Measurements from ENCODE around the gene TDG.
"Not testable (repeated sequence)": the region's sequence is repeated elsewhere in the genome, so short reads cannot be mapped to it uniquely, and the experiment has no call there.

The TDG gene

DNA sequence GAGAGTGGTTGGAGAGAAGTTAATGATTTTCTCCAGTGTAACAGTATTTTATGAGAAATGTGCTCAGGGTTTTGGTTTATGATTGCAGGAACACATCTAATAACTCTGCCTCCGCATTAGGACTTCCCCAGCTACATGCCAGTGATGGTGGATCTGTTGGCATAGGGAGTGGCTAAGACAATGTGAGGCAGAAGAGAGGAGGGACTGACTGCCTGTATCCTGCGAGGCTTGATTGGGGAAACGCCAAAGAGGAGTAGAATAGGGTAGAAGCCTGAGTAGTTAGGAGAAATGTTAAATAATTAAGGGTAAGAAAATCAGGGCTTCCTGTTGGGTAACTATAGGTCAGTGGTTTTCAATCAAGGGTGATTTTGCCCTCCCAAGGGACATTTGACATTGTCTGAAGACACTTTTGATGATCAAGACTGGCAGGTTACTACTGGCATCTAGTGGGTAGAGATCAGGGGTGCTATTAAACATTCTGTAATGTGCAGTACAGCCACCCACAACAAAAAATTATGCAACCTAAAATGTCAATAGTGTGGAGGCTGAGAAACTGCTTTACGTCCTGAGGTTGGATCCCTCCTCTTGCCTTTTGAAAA is 12.8 kb downstream of the TDG start:
- Histone ChIP-seq H3K9ac (ENCODE audit: low read depth, low read length) (no peak overlapping the region), H3K4me1 (ENCODE audit: insufficient read depth, low read length) (no peaks in the 10 kb centered on the region), H3K36me3 (ENCODE audit: insufficient read depth, low read length) (peaks cover 24% of the 10 kb centered on the region), H3K9me3 (ENCODE audit: control insufficient read depth, insufficient read depth, low read length) (no peaks in the 10 kb centered on the region)

GRCh38 chr12:103986829-103987228 is 21.2 kb downstream of the TDG start:
- Histone ChIP-seq H3K9me3 (ENCODE audit: control insufficient read depth, insufficient read depth, low read length) (no peaks in the 10 kb centered on the region), H3K36me3 (ENCODE audit: insufficient read depth, low read length) (peaks cover 13% of the 10 kb centered on the region), H3K4me1 (ENCODE audit: insufficient read depth, low read length) (no peaks in the 10 kb centered on the region), H3K9ac (ENCODE audit: low read depth, low read length) (no peak overlapping the region)

GRCh38 chr12:103994235-103994634 is 28.6 kb downstream of the TDG start:
- no peaks in the 10 kb centered on the region for H3K9me3 ChIP-seq (ENCODE audit: control insufficient read depth, insufficient read depth, low read length)
- no peak overlapping the region for H3K9ac ChIP-seq (ENCODE audit: low read depth, low read length)
- no peaks in the 10 kb centered on the region for H3K36me3 ChIP-seq (ENCODE audit: insufficient read depth, low read length)
- H3K4me1 ChIP-seq (ENCODE audit: insufficient read depth, low read length): no peaks in the 10 kb centered on the region

DNA sequence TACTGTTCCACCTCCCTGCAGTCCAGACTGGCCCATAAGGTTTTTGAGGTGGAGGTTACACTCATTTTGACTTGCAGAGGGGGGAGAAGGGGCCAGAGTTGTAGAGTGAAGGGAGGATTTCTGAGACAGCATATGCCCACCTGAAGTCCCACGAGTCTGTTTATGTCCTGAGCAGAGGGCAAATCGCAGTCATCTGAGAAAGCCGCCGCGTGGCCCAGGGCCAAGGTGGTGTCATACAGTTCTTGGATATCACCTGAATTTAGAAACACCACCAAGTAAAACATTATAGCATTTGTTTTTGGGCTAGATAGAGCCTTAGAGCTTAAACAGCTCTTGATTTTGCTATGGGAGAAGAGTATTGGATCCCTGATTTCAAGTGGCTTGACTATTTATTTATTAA is 30.9 kb downstream of the TDG start:
- no peaks in the 10 kb centered on the region for H3K36me3 ChIP-seq (ENCODE audit: insufficient read depth, low read length)
- no peaks in the 10 kb centered on the region for H3K9me3 ChIP-seq (ENCODE audit: control insufficient read depth, insufficient read depth, low read length)
- H3K9ac ChIP-seq (ENCODE audit: low read depth, low read length): no peak overlapping the region
- no peaks in the 10 kb centered on the region for H3K4me1 ChIP-seq (ENCODE audit: insufficient read depth, low read length)

GRCh38 chr12:103997286-103997900 is 31.7 kb downstream of the TDG start:
- H3K4me1 ChIP-seq (ENCODE audit: insufficient read depth, low read length): no peaks in the 10 kb centered on the region
- no peaks in the 10 kb centered on the region for H3K36me3 ChIP-seq (ENCODE audit: insufficient read depth, low read length)
- H3K9ac ChIP-seq (ENCODE audit: low read depth, low read length): no peak overlapping the region
- H3K9me3 ChIP-seq (ENCODE audit: control insufficient read depth, insufficient read depth, low read length): no peaks in the 10 kb centered on the region

DNA sequence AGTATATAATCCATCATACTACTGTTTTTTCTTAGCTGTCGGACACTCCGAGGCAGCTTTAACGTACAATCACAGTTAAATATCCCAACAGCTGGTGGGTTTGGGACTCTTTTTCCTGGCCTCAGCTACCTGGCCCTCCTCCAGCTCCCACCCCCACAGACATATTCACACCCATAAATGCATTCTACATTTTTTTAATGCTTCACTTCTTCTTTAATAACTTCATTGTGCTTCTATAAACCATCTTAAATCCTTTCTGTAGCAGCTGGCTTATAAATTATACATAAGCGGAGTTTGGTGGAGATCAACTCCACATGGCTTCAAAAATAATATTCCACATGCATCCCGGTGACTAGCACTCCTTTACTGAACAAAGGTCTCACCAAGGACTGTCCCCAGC is 33.3 kb downstream of the TDG start:
- Histone ChIP-seq H3K36me3 (ENCODE audit: insufficient read depth, low read length) (no peaks in the 10 kb centered on the region), H3K9me3 (ENCODE audit: control insufficient read depth, insufficient read depth, low read length) (no peaks in the 10 kb centered on the region), H3K9ac (ENCODE audit: low read depth, low read length) (no peak overlapping the region)

DNA sequence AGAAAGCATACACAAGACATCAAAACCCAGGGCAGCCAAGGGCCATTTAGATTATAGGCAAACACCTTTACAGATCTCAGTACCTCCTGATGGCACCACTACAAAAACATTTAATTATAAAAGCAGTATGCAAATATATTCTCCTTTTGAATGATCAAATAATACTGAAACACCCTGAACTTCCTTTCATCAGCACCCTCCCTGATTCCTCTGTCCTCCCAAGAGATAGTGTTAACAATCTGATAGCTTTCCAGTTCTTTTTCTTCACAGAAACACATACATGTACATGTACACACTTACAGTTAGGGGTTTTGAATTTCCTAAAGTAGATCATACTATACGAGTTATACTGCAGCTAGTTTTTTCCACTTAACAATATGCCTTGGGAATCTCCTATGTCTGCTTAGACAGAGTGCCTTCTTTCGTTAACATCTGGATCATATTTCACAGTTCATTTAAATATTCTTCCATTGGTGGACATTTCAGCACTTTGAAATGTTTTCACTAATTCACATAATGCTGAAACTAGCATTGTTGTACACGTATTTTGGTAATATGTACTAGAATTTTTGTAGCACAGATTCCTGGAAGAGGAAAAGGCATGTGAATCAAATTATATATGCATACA is 35.2 kb downstream of the TDG start:
- H3K9me3 ChIP-seq (ENCODE audit: control insufficient read depth, insufficient read depth, low read length): no peaks in the 10 kb centered on the region
- no peaks in the 10 kb centered on the region for H3K4me1 ChIP-seq (ENCODE audit: insufficient read depth, low read length)
- no peak overlapping the region for H3K9ac ChIP-seq (ENCODE audit: low read depth, low read length)
- no peaks in the 10 kb centered on the region for H3K36me3 ChIP-seq (ENCODE audit: insufficient read depth, low read length)

More for the DNA sequence above, 33.3 kb downstream of the TDG start:
- no peaks in the 10 kb centered on the region for H3K4me1 ChIP-seq (ENCODE audit: insufficient read depth, low read length)

DNA sequence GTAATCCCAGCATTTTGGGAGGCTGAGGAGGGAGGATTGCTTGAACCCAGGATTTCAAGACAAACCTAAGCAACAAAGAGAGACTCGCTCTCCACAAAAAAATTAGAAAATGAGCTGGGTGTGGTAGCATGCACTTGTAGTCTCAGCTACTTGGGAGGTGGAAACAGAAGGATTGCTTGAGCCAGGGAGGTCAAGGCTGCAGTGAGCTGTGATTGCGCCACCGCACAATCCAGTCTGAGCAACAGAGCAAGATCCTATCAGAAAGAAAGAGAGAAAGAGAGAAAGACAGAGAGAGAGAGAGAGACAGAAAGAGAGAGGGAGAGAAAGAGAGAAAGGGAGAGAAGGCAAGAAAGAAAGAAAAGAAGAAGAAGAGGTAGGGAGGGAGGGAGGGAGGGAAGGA is 37.0 kb downstream of the TDG start:
- Histone ChIP-seq H3K36me3 (ENCODE audit: insufficient read depth, low read length) (no peaks in the 10 kb centered on the region), H3K9ac (ENCODE audit: low read depth, low read length) (no peak overlapping the region), H3K9me3 (ENCODE audit: control insufficient read depth, insufficient read depth, low read length) (no peaks in the 10 kb centered on the region; the same call in 1 of the 2 replicates), H3K4me1 (ENCODE audit: insufficient read depth, low read length) (no peaks in the 10 kb centered on the region)

DNA sequence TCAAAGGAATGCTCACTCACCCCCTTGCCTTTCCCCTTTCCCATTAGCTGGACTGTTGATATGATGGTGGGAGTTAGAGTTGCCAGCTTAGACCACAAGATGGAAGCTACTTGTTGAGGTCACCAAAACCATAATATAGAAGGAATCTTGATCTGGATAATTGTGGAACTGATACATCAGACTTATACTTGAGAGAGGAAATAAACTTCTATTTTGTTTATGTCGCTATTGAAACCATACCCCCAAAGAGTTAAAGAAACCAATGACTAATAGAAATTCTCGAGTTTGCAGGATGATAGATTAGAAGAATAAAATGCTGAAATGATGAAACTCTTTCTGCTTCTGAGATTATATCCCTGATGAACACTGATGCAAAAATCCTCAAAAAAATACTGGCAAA is 37.9 kb downstream of the TDG start:
- H3K9ac ChIP-seq (ENCODE audit: low read depth, low read length): no peak overlapping the region
- H3K4me1 ChIP-seq (ENCODE audit: insufficient read depth, low read length): no peaks in the 10 kb centered on the region
- H3K36me3 ChIP-seq (ENCODE audit: insufficient read depth, low read length): no peaks in the 10 kb centered on the region
- no peaks in the 10 kb centered on the region; the same call in 1 of the 2 replicates for H3K9me3 ChIP-seq (ENCODE audit: control insufficient read depth, insufficient read depth, low read length)

GRCh38 chr12:104006929-104007328 is 41.3 kb downstream of the TDG start:
- no peak overlapping the region for H3K9ac ChIP-seq (ENCODE audit: low read depth, low read length)
- no peaks in the 10 kb centered on the region for H3K4me1 ChIP-seq (ENCODE audit: insufficient read depth, low read length)
- H3K9me3 ChIP-seq (ENCODE audit: control insufficient read depth, insufficient read depth, low read length): no peaks in the 10 kb centered on the region; the same call in 1 of the 2 replicates
- H3K36me3 ChIP-seq (ENCODE audit: insufficient read depth, low read length): no peaks in the 10 kb centered on the region

- Histone ChIP-seq H3K36me3 (ENCODE audit: insufficient read depth, low read length) (no peaks in the 10 kb centered on the region), H3K9ac (ENCODE audit: low read depth, low read length) (no peak overlapping the region), H3K9me3 (ENCODE audit: control insufficient read depth, insufficient read depth, low read length) (no peaks in the 10 kb centered on the region; the same call in 1 of the 2 replicates), H3K4me1 (ENCODE audit: insufficient read depth, low read length) (no peaks in the 10 kb centered on the region)
Observed at GRCh38 chr12:104010121-104010520, 44.4 kb downstream of the TDG start.

- H3K36me3 ChIP-seq (ENCODE audit: insufficient read depth, low read length): no peaks in the 10 kb centered on the region
- H3K9ac ChIP-seq (ENCODE audit: low read depth, low read length): no peak overlapping the region
- no peaks in the 10 kb centered on the region for H3K4me1 ChIP-seq (ENCODE audit: insufficient read depth, low read length)
- no peaks in the 10 kb centered on the region; the same call in 1 of the 2 replicates for H3K9me3 ChIP-seq (ENCODE audit: control insufficient read depth, insufficient read depth, low read length)
Observed at GRCh38 chr12:104010606-104011169, 45.0 kb downstream of the TDG start.

- H3K9me3 ChIP-seq (ENCODE audit: control insufficient read depth, insufficient read depth, low read length): no peaks in the 10 kb centered on the region; the same call in 1 of the 2 replicates
- no peaks in the 10 kb centered on the region for H3K36me3 ChIP-seq (ENCODE audit: insufficient read depth, low read length)
- H3K4me1 ChIP-seq (ENCODE audit: insufficient read depth, low read length): no peaks in the 10 kb centered on the region
- H3K9ac ChIP-seq (ENCODE audit: low read depth, low read length): no peak overlapping the region
Observed at GRCh38 chr12:104011253-104011652, 45.6 kb downstream of the TDG start.

DNA sequence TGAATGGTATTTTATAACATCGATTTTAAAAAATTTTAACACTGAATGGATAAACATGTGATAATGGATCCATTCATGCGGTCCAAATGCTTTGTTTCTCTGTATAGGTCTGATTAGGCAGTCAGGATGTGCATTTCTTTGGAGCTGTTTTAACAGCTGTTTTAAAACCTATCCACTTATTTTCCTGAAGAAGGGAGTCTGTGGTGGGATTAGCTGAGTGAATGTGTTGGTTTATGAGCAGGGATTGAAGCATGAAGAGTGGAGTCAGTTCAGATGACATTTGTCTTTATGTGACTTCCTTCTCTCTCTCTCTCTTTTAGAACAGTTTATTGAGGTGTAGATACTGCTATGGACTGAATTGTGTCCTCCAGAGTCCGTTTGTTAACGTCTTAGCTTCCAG is 46.7 kb downstream of the TDG start:
- H3K9me3 ChIP-seq (ENCODE audit: control insufficient read depth, insufficient read depth, low read length): no peaks in the 10 kb centered on the region
- no peak overlapping the region for H3K9ac ChIP-seq (ENCODE audit: low read depth, low read length)
- H3K36me3 ChIP-seq (ENCODE audit: insufficient read depth, low read length): no peaks in the 10 kb centered on the region
- H3K4me1 ChIP-seq (ENCODE audit: insufficient read depth, low read length): no peaks in the 10 kb centered on the region

DNA sequence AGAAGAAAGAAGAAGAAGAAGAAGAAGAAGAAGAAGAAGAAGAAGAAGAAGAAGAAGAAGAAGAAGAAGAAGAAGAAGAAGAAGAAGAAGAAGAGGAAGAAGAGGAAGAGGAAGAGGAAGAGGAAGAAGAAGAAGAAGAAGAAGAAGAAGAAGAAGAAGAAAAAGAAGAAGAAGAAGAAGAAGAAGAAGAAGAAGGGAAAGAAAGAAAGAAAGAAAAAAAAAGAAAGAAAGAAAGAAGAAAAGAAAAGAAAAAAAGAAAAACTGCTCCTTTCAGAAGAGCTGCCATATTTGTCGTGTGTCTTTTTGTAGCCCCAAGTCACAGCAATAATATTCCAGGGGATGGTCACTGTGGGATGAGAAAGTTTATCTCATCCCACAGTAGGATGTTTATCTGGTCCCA is 56.2 kb downstream of the TDG start:
- not testable (repeated sequence) for H3K9ac ChIP-seq (ENCODE audit: low read depth, low read length); H3K4me1 ChIP-seq (ENCODE audit: insufficient read depth, low read length); H3K36me3 ChIP-seq (ENCODE audit: insufficient read depth, low read length)
- peaks cover 11% of the 10 kb centered on the region for H3K9me3 ChIP-seq (ENCODE audit: control insufficient read depth, insufficient read depth, low read length)
